Left ventricle myocardium inferior (tissue), 1 donor: ENCODE results near the gene IER5L. TPM values are rescaled to one million over a fixed set of nuclear protein-coding genes. Genes with fewer than 3 reads are reported as not detected.
A peak's percentile ranks its signal among the peaks of the same experiment; 100 is the strongest.

ENCODE experiments used
- DNase-seq: peaks from one replicate; pipeline ENCODE4 v3.0.0-alpha.2; 2020
- H3K27ac ChIP-seq: fragments of 200-600 bp; replicated peaks from 2 replicates; pipeline ENCODE4 v1.8.0; 2021
- H3K27me3 ChIP-seq: fragments of 200-600 bp; 2 replicates; pipeline ENCODE4 v1.8.0; 2021; ENCODE audit warnings: low read depth
- H3K36me3 ChIP-seq: fragments of 200-600 bp; 2 replicates; pipeline ENCODE4 v1.8.0; 2021
- H3K4me1 ChIP-seq: fragments of 200-600 bp; 2 replicates; pipeline ENCODE4 v1.8.0; 2021
- H3K4me3 ChIP-seq: fragments of 200-600 bp; 2 replicates; pipeline ENCODE4 v1.8.0; 2021; ENCODE audit warnings: mild to moderate bottlenecking, moderate library complexity
- H3K9me3 ChIP-seq: fragments of 200-600 bp; replicated peaks from 2 replicates; pipeline ENCODE4 v1.8.0; 2021
- CTCF ChIP-seq: fragments of 200-600 bp; IDR thresholded peaks from 2 replicates; pipeline ENCODE4 v1.8.0; 2021; ENCODE audit warnings: antibody characterized with exemption, mild to moderate bottlenecking, borderline replicate concordance
- intact Hi-C: fragments of 100-400 bp; cut with micrococcal nuclease; formaldehyde crosslinking; loops from one replicate; pipeline ENCODE4 v1.11.0; 2022
- total RNA-seq: library from RNA; stranded (reverse); fragmentation: NEBNext Ultra II Directional; extraction: Animal tissue kit (Norgen Biotek cat#: 25700); gene quantifications from one replicate; pipeline ENCODE4 v1.2.1, GENCODE V29; 2021
- donor health status: DM: no; HTN: yes; CAD: no; lungs with severe emphysema.

The IER5L gene
- total RNA-seq, 1 donor from 2014 or later: 3.8 TPM

GRCh38 chr9:129171993-129172751 is 5.9 kb downstream of the IER5L start:
- H3K4me1 ChIP-seq: peaks cover 55% of the 10 kb centered on the region
- no peak overlapping the region for H3K27ac ChIP-seq
- intact Hi-C loops: loop anchor here (10.0 kb wide), 1 partner anchor 313 kb away; no protein-coding TSS in a partner anchor
- no peak overlapping the region for H3K4me3 ChIP-seq
- DNase-seq: no peak
- no peaks in the 10 kb centered on the region for H3K9me3 ChIP-seq
- no peaks in the 10 kb centered on the region for H3K27me3 ChIP-seq
- no peaks in the 10 kb centered on the region for H3K36me3 ChIP-seq
- no peak for TF ChIP-seq CTCF

DNA sequence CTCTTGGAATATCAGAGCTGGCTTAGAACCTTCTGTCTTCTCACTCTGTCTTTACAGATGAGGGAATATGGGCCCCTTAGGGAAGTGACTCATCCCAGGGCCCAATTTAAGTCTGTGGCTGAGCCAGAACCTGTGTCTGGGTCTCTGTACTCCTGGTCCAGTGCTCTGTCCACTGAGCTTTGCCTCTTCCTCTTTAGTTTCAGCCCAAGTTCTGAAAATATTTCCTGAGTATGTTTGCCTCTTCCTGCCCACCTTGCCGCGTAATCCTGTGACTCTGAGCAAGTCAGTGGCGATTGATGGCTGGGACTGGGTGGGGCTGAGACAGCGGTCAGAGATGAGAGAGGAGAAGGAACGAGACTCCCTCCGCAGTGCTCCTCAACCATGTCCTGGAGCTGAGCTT is 7.8 kb downstream of the IER5L start:
- Histone ChIP-seq H3K9me3 (no peaks in the 10 kb centered on the region), H3K36me3 (no peaks in the 10 kb centered on the region), H3K27me3 (no peaks in the 10 kb centered on the region), H3K4me1 (peaks cover 51% of the 10 kb centered on the region), H3K4me3 (no peak overlapping the region), H3K27ac (no peak overlapping the region)
- no peak for TF ChIP-seq CTCF
- intact Hi-C loops: loop anchor here (10.0 kb wide), 1 partner anchor 315 kb away; no protein-coding TSS in a partner anchor
- no peak for DNase-seq

DNA sequence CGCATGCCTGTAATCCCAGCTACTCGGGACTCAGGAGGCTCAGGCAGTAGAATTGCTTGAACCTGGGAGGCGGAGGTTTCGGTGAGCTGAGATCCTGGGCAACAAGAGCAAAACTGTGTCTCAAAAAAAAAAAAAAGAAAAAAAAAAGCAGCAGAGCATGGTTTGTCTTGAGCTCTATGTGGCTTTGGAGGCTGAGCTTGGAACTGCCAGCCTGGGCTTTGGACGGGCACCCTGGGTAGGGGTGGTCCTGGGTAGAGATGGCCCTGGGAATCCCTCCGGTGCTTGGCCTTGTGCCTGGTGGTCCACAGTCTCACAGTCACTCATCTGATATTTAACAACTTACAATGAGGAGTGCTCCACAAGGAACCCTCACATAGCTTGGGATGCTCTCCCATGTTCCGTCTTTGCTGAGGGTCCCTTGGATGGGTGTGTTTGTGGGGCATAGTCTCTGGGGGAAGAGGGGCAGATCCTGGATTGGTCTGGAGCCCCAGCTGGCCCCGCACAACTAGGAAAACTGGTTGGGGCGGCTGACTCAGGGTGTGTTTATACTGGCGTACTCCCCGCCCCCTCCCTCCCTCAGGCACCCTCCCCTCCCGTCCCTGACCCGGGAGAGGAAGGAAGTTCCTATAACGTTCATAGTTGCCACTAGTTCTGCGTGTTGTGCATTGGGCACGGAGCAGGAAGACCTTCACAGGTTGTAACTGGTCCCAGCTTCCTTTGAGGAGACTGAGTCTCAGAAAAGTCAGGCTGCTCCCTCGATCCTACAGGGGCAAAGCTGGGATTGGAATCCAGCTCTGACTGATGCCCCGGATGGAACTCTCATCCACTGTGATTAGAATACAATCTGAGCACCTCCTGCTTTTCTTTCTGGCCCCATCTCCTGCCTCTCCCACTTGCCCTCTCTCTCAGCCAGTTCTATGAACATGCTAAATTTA is 11.2 kb downstream of the IER5L start:
- intact Hi-C loops: no loop called here
- no peaks in the 10 kb centered on the region for H3K9me3 ChIP-seq
- peak; percentile 71 for DNase-seq
- peak overlapping the region; percentile 78 for H3K27ac ChIP-seq
- no peaks in the 10 kb centered on the region for H3K36me3 ChIP-seq
- peak overlapping the region; percentile 46 for H3K4me3 ChIP-seq
- no peaks in the 10 kb centered on the region for H3K27me3 ChIP-seq
- peaks cover 23% of the 10 kb centered on the region for H3K4me1 ChIP-seq
- no peak for TF ChIP-seq CTCF

GRCh38 chr9:129165198-129165597 is 12.9 kb downstream of the IER5L start:
- Histone ChIP-seq H3K4me3 (no peak overlapping the region), H3K36me3 (no peaks in the 10 kb centered on the region), H3K27me3 (no peaks in the 10 kb centered on the region), H3K4me1 (peaks cover 23% of the 10 kb centered on the region), H3K9me3 (no peaks in the 10 kb centered on the region), H3K27ac (peak overlapping the region; percentile 60)
- DNase-seq: no peak
- TF ChIP-seq CTCF: no peak
- intact Hi-C loops: no loop called here

GRCh38 chr9:129164246-129164930 is 13.7 kb downstream of the IER5L start:
- Histone ChIP-seq H3K27ac (peak overlapping the region; percentile 60), H3K4me3 (no peak overlapping the region), H3K4me1 (peaks cover 23% of the 10 kb centered on the region), H3K36me3 (no peaks in the 10 kb centered on the region), H3K27me3 (no peaks in the 10 kb centered on the region), H3K9me3 (no peaks in the 10 kb centered on the region)
- intact Hi-C loops: no loop called here
- no peak for TF ChIP-seq CTCF
- DNase-seq: no peak
